ENCODE results near the gene EIF3K. TPM values are rescaled to one million over a fixed set of nuclear protein-coding genes. Genes with fewer than 3 reads are reported as not detected.
"Not testable (repeated sequence)": the region's sequence is repeated elsewhere in the genome, so short reads cannot be mapped to it uniquely, and the experiment has no call there.

EIF3K gene
- total RNA-seq = 100 to 1,000 TPM; 273 to 287 TPM

GRCh38 chr19:38618590-38619360 lies at the start of gene EIF3K:
EIF3K (plus strand) TSS chr19:38619188; CDS start chr19:38619269, 81 bp downstream.
- no peaks in the 10 kb centered on the region for H3K9me3 Mint-ChIP-seq
- peaks cover 34% of the 10 kb centered on the region for H3K4me1 Mint-ChIP-seq (ENCODE audit: low read depth)
- peaks cover 30% of the 10 kb centered on the region for H3K36me3 Mint-ChIP-seq
- peak within 1 kb of the TSS; percentile 99 for H3K4me3 Mint-ChIP-seq
- peak; percentile 99 for DNase-seq
- intact Hi-C loops (cut with micrococcal nuclease) = loop anchor here (1.0 to 10.0 kb wide), 6 partner anchors 18 to 316 kb away; partner anchors contain the start of genes ACTN4, FAM98C, MRPS12 and SARS2
- CTCF ChIA-PET = interaction anchor here (0.6 to 9.6 kb wide), 13 partner anchors 16 to 793 kb away, joined by 3 to 80 read pairs (median 5); partner anchors contain the start of genes FAM98C, MRPS12, PLEKHG2 and SARS2
- H3K27ac Mint-ChIP-seq = peak within 1 kb of the TSS; percentile 92
- POLR2A ChIA-PET = interaction anchor here (0.6 to 2.0 kb wide), 11 partner anchors 10 to 311 kb away, joined by 3 to 9 read pairs (median 4); partner anchors contain the start of genes ACTN4, CATSPERG, FAM98C and PSMD8
- H3K27me3 Mint-ChIP-seq = no peaks in the 10 kb centered on the region

- CTCF ChIA-PET = interaction anchor here (0.7 to 1.0 kb wide), 4 partner anchors 10 to 166 kb away, joined by 3 to 4 read pairs (median 3); partner anchors contain the start of gene FAM98C
- Mint-ChIP-seq H3K9me3 (no peaks in the 10 kb centered on the region), H3K4me3 (no peak overlapping the region), H3K27me3 (peaks cover 7% of the 10 kb centered on the region), H3K4me1 (ENCODE audit: low read depth) (peaks cover 8% of the 10 kb centered on the region), H3K27ac (no peak overlapping the region), H3K36me3 (no peaks in the 10 kb centered on the region)
- peak; percentile 29 for DNase-seq
- POLR2A ChIA-PET = interaction anchor here (0.6 to 0.7 kb wide), 2 partner anchors 38 to 92 kb away, joined by 4 to 7 read pairs; no protein-coding TSS in a partner anchor
- intact Hi-C loops (cut with micrococcal nuclease) = loop anchor here (1.0 kb wide), 1 partner anchor 10 kb away; no protein-coding TSS in a partner anchor
Measured at GRCh38 chr19:38569368-38569983, 49.5 kb upstream of the EIF3K start.

GRCh38 chr19:38571682-38572081 lies 47.3 kb upstream of the EIF3K start:
- ChIA-PET POLR2A (no interaction called here), CTCF (no interaction called here)
- Mint-ChIP-seq H3K4me3 (no peak overlapping the region), H3K4me1 (ENCODE audit: low read depth) (no peaks in the 10 kb centered on the region), H3K9me3 (no peaks in the 10 kb centered on the region), H3K27me3 (no peaks in the 10 kb centered on the region), H3K36me3 (no peaks in the 10 kb centered on the region), H3K27ac (no peak overlapping the region)
- intact Hi-C loops (cut with micrococcal nuclease) = no loop called here
- no peak for DNase-seq

GRCh38 chr19:38577826-38578225 lies 41.2 kb upstream of the EIF3K start:
- ChIA-PET CTCF (no interaction called here), POLR2A (no interaction called here)
- no peaks in the 10 kb centered on the region for H3K36me3 Mint-ChIP-seq
- H3K27ac Mint-ChIP-seq = no peak overlapping the region
- no peaks in the 10 kb centered on the region for H3K9me3 Mint-ChIP-seq
- no peak for DNase-seq
- H3K27me3 Mint-ChIP-seq = no peaks in the 10 kb centered on the region
- intact Hi-C loops (cut with micrococcal nuclease) = no loop called here
- H3K4me3 Mint-ChIP-seq = no peak overlapping the region
- peaks cover 7% of the 10 kb centered on the region for H3K4me1 Mint-ChIP-seq (ENCODE audit: low read depth)

- POLR2A ChIA-PET; H3K27ac Mint-ChIP-seq; H3K4me3 Mint-ChIP-seq; DNase-seq; H3K36me3 Mint-ChIP-seq; intact Hi-C loops (cut with micrococcal nuclease); H3K27me3 Mint-ChIP-seq; H3K9me3 Mint-ChIP-seq: not testable (repeated sequence)
- CTCF ChIA-PET = interaction anchor here (0.7 to 1.5 kb wide), 4 partner anchors 10 to 535 kb away, joined by 3 to 6 read pairs (median 4); no protein-coding TSS in a partner anchor
- H3K4me1 Mint-ChIP-seq (ENCODE audit: low read depth) = peaks cover 11% of the 10 kb centered on the region
Measured at GRCh38 chr19:38579304-38579703, 39.7 kb upstream of the EIF3K start.

- H3K27me3 Mint-ChIP-seq = no peaks in the 10 kb centered on the region
- H3K36me3 Mint-ChIP-seq = no peaks in the 10 kb centered on the region
- POLR2A ChIA-PET = no interaction called here
- H3K4me1 Mint-ChIP-seq (ENCODE audit: low read depth) = peaks cover 11% of the 10 kb centered on the region
- no peak for DNase-seq
- no peak overlapping the region for H3K27ac Mint-ChIP-seq
- no peaks in the 10 kb centered on the region for H3K9me3 Mint-ChIP-seq
- no peak overlapping the region for H3K4me3 Mint-ChIP-seq
- intact Hi-C loops (cut with micrococcal nuclease) = no loop called here
- CTCF ChIA-PET = interaction anchor here (1.5 kb wide), 1 partner anchor 55 kb away, joined by 6 read pairs; no protein-coding TSS in a partner anchor
Measured at GRCh38 chr19:38580080-38580479, 38.9 kb upstream of the EIF3K start.

DNA sequence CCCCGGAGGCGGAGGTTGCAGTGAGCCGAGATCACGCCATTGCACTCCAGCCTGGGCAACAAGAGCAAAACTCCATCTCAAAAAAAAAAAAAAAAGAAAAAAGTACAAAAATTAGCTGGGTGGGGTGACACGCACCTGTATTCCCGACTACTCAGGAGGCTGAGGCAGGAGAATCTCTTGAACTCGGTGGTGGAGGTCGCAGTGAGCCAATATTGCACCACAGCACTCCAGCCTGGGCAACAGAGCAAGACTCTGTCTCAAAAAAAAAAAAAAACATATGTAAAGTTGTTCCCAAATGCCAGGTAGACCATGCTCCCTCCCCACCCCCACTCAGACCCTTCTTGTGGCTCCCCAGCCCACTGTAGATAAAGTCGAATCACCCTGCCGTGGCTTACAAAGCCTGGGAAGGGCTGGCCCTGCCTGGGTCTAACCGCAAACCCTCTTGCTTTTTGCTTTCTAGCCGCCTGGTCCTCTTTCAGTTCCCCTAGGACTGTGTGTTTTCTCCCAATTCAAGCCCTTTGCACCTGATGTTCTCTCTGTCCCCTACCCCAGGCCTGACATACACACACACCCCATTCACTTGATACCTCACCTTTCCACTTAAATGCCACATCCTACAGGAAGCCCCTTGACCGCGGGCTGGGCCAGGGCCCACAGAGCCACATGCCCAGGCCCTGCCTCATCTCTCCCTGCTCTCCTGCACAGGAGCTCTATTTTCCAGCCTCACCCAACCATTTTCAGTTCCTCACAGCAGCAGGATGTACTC lies 35.6 kb upstream of the EIF3K start:
- ChIA-PET CTCF (no interaction called here), POLR2A (no interaction called here)
- H3K27ac Mint-ChIP-seq = peak overlapping the region; percentile 2
- no peaks in the 10 kb centered on the region for H3K9me3 Mint-ChIP-seq
- no peak overlapping the region for H3K4me3 Mint-ChIP-seq
- H3K27me3 Mint-ChIP-seq = no peaks in the 10 kb centered on the region
- peaks cover 11% of the 10 kb centered on the region for H3K4me1 Mint-ChIP-seq (ENCODE audit: low read depth)
- intact Hi-C loops (cut with micrococcal nuclease) = no loop called here
- no peak for DNase-seq
- H3K36me3 Mint-ChIP-seq = peaks cover 10% of the 10 kb centered on the region

DNA sequence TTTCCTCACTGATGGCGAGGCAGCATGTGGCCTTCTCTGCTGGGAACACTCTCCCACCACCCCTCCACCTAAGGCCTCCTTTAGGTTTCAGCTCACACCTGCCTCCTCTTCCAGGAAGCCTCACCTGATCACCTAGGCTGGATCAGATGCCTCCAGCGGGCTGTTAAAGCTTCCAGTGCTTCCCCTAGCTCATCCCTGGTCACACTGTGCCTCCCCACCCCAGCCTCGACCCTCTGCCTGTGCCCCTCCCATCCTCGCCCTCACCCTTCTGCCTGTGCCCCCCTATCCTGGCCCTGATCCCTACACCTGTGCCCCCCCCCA lies 35.0 kb upstream of the EIF3K start:
- ChIA-PET POLR2A (no interaction called here), CTCF (no interaction called here)
- Mint-ChIP-seq H3K9me3 (no peaks in the 10 kb centered on the region), H3K4me3 (no peak overlapping the region), H3K4me1 (ENCODE audit: low read depth) (peaks cover 9% of the 10 kb centered on the region), H3K27ac (no peak overlapping the region), H3K27me3 (no peaks in the 10 kb centered on the region), H3K36me3 (peaks cover 10% of the 10 kb centered on the region)
- intact Hi-C loops (cut with micrococcal nuclease) = no loop called here
- no peak for DNase-seq

- Mint-ChIP-seq H3K9me3 (no peaks in the 10 kb centered on the region), H3K4me3 (no peak overlapping the region), H3K4me1 (ENCODE audit: low read depth) (peaks cover 4% of the 10 kb centered on the region), H3K36me3 (peaks cover 17% of the 10 kb centered on the region), H3K27ac (peak overlapping the region; percentile 43), H3K27me3 (no peaks in the 10 kb centered on the region)
- CTCF ChIA-PET = interaction anchor here (0.7 kb wide), 1 partner anchor 269 kb away, joined by 3 read pairs; no protein-coding TSS in a partner anchor
- DNase-seq = no peak
- POLR2A ChIA-PET = no interaction called here
- intact Hi-C loops (cut with micrococcal nuclease) = no loop called here
Measured at GRCh38 chr19:38587562-38587961, 31.4 kb upstream of the EIF3K start.

DNA sequence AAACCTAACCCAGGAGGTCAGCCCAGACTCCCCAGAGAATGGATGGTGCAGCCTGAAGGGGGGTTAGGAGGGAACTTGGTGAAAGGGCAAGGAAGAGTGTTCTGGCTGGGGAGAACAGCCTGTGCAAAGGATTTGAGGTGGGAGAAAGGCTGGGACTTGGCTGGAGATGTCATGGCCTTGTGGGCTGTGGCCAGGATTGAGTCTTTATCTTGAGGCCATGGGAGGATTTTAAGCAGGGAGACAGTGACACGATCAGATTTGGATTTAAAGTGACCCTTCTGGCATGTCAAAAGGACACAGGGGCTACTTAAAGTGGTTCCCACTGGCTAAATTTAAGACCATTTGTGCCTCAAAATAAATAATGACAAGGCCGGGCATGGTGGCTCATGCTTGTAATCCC lies 30.9 kb upstream of the EIF3K start:
- POLR2A ChIA-PET = no interaction called here

GRCh38 chr19:38592940-38593339 lies 26.0 kb upstream of the EIF3K start:
- peaks cover 41% of the 10 kb centered on the region for H3K36me3 Mint-ChIP-seq
- intact Hi-C loops (cut with micrococcal nuclease) = no loop called here
- ChIA-PET CTCF (interaction anchor here (1.0 kb wide), 1 partner anchor 44 kb away, joined by 4 read pairs; no protein-coding TSS in a partner anchor), POLR2A (no interaction called here)
- DNase-seq = no peak
- H3K9me3 Mint-ChIP-seq = no peaks in the 10 kb centered on the region
- no peaks in the 10 kb centered on the region for H3K27me3 Mint-ChIP-seq
- H3K4me1 Mint-ChIP-seq (ENCODE audit: low read depth) = no peaks in the 10 kb centered on the region
- no peak overlapping the region for H3K4me3 Mint-ChIP-seq
- H3K27ac Mint-ChIP-seq = no peak overlapping the region

More for the DNA sequence above, 30.9 kb upstream of the EIF3K start:
- Mint-ChIP-seq H3K4me3 (no peak overlapping the region), H3K27ac (peak overlapping the region; percentile 43), H3K4me1 (ENCODE audit: low read depth) (peaks cover 4% of the 10 kb centered on the region), H3K27me3 (no peaks in the 10 kb centered on the region), H3K36me3 (peaks cover 17% of the 10 kb centered on the region), H3K9me3 (no peaks in the 10 kb centered on the region)
- CTCF ChIA-PET = no interaction called here
- intact Hi-C loops (cut with micrococcal nuclease) = no loop called here
- DNase-seq = no peak
